ENCODE measurements around the gene ZNF865. TPM values are rescaled to one million over a fixed set of nuclear protein-coding genes. Genes with fewer than 3 reads are reported as not detected.
A peak's percentile ranks its signal among the peaks of the same experiment; 100 is the strongest.

ZNF865 gene
- total RNA-seq, 1 experiment from 2014 or later, result 21.7 TPM

DNA sequence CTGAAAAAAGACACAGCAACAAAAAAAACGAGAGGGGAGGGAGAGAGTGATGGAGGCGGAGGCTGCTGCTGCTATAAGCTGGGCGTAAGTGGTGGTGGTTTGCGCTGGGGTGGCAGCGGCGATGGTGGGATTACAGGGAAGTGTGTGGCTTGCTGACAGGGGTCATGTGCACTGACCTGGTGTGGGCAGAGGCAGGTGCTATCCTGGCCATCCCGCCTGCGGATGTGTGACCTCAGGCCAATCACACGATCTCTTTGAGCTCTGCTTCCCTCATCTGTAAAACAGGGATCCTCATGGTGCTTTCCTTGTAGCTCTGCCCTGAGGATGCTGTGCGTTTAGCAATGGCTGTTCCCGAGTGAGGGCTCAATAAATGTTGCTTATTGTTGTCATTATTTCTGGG, 32.1 kb downstream of the ZNF865 start:
- Mint-ChIP-seq H3K27me3 (ENCODE audit: low read depth) (peaks cover 9% of the 10 kb centered on the region), H3K4me3 (no peak overlapping the region), H3K9me3 (peaks cover 4% of the 10 kb centered on the region), H3K27ac (no peak overlapping the region; the same call in 1 of the 2 replicates), H3K36me3 (peaks cover 16% of the 10 kb centered on the region), H3K4me1 (peaks cover 30% of the 10 kb centered on the region)
- DNase-seq (ENCODE audit: low spot score) (no peak), ATAC-seq (no peak)
- ChIA-PET POLR2A (interaction anchor here (0.6 kb wide), 1 partner anchor 687 kb away, joined by 3 read pairs; no protein-coding TSS in a partner anchor), CTCF (interaction anchor here (0.8 to 2.1 kb wide), 4 partner anchors 16 to 134 kb away, joined by 4 to 10 read pairs (median 6); partner anchors contain the start of gene ZNF865)
- TF ChIP-seq RORB (CRISPR knock-in tag; IDR thresholded peaks at IDR 0.05) (no peak), TEAD4 (CRISPR knock-in tag; IDR thresholded peaks at IDR 0.05) (no peak), CREM (CRISPR knock-in tag; IDR thresholded peaks at IDR 0.05) (no peak), ZNF671 (CRISPR knock-in tag; IDR thresholded peaks at IDR 0.05) (no peak), ESRRA (CRISPR knock-in tag; IDR thresholded peaks at IDR 0.05; ENCODE audit: borderline replicate concordance) (no peak), GRHL2 (CRISPR knock-in tag; IDR thresholded peaks at IDR 0.05; ENCODE audit: insufficient replicate concordance, severe bottlenecking) (no peak), OVOL2 (CRISPR knock-in tag; IDR thresholded peaks at IDR 0.05; ENCODE audit: borderline replicate concordance) (no peak), ZNF317 (CRISPR knock-in tag; IDR thresholded peaks at IDR 0.05; ENCODE audit: borderline replicate concordance, low read depth) (no peak)
- TF ChIP-seq, protein P1, sequence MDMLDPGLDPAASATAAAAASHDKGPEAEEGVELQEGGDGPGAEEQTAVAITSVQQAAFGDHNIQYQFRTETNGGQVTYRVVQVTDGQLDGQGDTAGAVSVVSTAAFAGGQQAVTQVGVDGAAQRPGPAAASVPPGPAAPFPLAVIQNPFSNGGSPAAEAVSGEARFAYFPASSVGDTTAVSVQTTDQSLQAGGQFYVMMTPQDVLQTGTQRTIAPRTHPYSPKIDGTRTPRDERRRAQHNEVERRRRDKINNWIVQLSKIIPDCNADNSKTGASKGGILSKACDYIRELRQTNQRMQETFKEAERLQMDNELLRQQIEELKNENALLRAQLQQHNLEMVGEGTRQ (CRISPR knock-in tag; IDR thresholded peaks at IDR 0.05), result no peak
- TF ChIP-seq, protein P2, sequence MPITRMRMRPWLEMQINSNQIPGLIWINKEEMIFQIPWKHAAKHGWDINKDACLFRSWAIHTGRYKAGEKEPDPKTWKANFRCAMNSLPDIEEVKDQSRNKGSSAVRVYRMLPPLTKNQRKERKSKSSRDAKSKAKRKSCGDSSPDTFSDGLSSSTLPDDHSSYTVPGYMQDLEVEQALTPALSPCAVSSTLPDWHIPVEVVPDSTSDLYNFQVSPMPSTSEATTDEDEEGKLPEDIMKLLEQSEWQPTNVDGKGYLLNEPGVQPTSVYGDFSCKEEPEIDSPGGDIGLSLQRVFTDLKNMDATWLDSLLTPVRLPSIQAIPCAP (CRISPR knock-in tag; IDR thresholded peaks at IDR 0.05), result no peak
- TF ChIP-seq, protein P3, sequence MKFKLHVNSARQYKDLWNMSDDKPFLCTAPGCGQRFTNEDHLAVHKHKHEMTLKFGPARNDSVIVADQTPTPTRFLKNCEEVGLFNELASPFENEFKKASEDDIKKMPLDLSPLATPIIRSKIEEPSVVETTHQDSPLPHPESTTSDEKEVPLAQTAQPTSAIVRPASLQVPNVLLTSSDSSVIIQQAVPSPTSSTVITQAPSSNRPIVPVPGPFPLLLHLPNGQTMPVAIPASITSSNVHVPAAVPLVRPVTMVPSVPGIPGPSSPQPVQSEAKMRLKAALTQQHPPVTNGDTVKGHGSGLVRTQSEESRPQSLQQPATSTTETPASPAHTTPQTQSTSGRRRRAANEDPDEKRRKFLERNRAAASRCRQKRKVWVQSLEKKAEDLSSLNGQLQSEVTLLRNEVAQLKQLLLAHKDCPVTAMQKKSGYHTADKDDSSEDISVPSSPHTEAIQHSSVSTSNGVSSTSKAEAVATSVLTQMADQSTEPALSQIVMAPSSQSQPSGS (CRISPR knock-in tag; IDR thresholded peaks at IDR 0.05; ENCODE audit: borderline replicate concordance, low read depth), result no peak
- TF ChIP-seq, protein P4, sequence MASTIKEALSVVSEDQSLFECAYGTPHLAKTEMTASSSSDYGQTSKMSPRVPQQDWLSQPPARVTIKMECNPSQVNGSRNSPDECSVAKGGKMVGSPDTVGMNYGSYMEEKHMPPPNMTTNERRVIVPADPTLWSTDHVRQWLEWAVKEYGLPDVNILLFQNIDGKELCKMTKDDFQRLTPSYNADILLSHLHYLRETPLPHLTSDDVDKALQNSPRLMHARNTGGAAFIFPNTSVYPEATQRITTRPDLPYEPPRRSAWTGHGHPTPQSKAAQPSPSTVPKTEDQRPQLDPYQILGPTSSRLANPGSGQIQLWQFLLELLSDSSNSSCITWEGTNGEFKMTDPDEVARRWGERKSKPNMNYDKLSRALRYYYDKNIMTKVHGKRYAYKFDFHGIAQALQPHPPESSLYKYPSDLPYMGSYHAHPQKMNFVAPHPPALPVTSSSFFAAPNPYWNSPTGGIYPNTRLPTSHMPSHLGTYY (CRISPR knock-in tag; IDR thresholded peaks at IDR 0.05), result no peak
- TF ChIP-seq, protein P5, sequence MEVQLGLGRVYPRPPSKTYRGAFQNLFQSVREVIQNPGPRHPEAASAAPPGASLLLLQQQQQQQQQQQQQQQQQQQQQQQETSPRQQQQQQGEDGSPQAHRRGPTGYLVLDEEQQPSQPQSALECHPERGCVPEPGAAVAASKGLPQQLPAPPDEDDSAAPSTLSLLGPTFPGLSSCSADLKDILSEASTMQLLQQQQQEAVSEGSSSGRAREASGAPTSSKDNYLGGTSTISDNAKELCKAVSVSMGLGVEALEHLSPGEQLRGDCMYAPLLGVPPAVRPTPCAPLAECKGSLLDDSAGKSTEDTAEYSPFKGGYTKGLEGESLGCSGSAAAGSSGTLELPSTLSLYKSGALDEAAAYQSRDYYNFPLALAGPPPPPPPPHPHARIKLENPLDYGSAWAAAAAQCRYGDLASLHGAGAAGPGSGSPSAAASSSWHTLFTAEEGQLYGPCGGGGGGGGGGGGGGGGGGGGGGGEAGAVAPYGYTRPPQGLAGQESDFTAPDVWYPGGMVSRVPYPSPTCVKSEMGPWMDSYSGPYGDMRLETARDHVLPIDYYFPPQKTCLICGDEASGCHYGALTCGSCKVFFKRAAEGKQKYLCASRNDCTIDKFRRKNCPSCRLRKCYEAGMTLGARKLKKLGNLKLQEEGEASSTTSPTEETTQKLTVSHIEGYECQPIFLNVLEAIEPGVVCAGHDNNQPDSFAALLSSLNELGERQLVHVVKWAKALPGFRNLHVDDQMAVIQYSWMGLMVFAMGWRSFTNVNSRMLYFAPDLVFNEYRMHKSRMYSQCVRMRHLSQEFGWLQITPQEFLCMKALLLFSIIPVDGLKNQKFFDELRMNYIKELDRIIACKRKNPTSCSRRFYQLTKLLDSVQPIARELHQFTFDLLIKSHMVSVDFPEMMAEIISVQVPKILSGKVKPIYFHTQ (CRISPR knock-in tag; IDR thresholded peaks at IDR 0.05), result no peak

DNA sequence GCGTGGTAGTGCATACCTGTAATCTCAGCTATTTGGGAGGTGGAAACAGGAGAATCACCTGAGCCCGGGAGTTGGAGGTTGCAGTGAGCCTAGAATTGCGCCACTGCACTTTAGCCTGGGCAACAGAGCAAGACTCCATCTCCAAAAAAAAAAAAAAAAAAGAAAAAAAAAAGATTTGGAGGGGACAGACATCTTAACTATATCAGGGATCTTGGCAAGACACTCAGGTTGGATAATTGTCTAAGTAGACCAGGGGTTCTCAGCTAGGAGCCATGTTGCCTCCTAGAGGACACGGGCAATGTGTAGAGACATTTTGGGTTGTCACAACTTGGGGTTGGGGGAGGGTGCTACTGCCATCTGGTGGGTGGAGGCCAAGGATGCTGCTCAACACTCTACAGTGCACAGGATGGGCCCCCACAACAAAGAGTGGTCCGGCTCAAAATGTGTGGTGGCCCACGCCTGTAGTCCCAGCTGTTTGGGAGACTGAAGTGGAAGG, 33.5 kb downstream of the ZNF865 start:
- Mint-ChIP-seq H3K27ac (no peak overlapping the region; the same call in 1 of the 2 replicates), H3K4me3 (peak overlapping the region; percentile 36; the same call in 1 of the 2 replicates), H3K27me3 (ENCODE audit: low read depth) (peaks cover 9% of the 10 kb centered on the region), H3K9me3 (peaks cover 4% of the 10 kb centered on the region), H3K4me1 (peaks cover 37% of the 10 kb centered on the region), H3K36me3 (peaks cover 16% of the 10 kb centered on the region)
- POLR2A ChIA-PET, result no interaction called here
- no peak for TF ChIP-seq NR1H2 (CRISPR knock-in tag; IDR thresholded peaks at IDR 0.05)
- TF ChIP-seq ZNF671 (CRISPR knock-in tag; IDR thresholded peaks at IDR 0.05), result no peak
- no peak for TF ChIP-seq ZNF416 (CRISPR knock-in tag; IDR thresholded peaks at IDR 0.05)
- no peak for TF ChIP-seq ZNF396 (CRISPR knock-in tag; IDR thresholded peaks at IDR 0.05; ENCODE audit: borderline replicate concordance)
- no peak for TF ChIP-seq ZNF263 (CRISPR knock-in tag; IDR thresholded peaks at IDR 0.05; ENCODE audit: low read depth)
- TF ChIP-seq, protein P6, sequence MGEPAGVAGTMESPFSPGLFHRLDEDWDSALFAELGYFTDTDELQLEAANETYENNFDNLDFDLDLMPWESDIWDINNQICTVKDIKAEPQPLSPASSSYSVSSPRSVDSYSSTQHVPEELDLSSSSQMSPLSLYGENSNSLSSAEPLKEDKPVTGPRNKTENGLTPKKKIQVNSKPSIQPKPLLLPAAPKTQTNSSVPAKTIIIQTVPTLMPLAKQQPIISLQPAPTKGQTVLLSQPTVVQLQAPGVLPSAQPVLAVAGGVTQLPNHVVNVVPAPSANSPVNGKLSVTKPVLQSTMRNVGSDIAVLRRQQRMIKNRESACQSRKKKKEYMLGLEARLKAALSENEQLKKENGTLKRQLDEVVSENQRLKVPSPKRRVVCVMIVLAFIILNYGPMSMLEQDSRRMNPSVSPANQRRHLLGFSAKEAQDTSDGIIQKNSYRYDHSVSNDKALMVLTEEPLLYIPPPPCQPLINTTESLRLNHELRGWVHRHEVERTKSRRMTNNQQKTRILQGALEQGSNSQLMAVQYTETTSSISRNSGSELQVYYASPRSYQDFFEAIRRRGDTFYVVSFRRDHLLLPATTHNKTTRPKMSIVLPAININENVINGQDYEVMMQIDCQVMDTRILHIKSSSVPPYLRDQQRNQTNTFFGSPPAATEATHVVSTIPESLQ (CRISPR knock-in tag; IDR thresholded peaks at IDR 0.05), result no peak
- ATAC-seq (peak; percentile 6), DNase-seq (ENCODE audit: low spot score) (peak; percentile 63)
- CTCF ChIA-PET, result interaction anchor here (0.6 to 2.1 kb wide), 9 partner anchors 14 to 505 kb away, joined by 3 to 17 read pairs (median 3); partner anchors contain the start of gene U2AF2
